ENCODE measurements around the gene OAS2.
"Not testable (repeated sequence)": the region's sequence is repeated elsewhere in the genome, so short reads cannot be mapped to it uniquely, and the experiment has no call there.

OAS2 gene

GRCh38 chr12:112948806-112949205 lies 29.5 kb upstream of the OAS2 start:
- H3K4me1 ChIP-seq (ENCODE audit: control insufficient read depth in 1 of 2, insufficient read depth in 2 of 2, low read length in 2 of 2): no peaks in the 10 kb centered on the region
- H3K9ac ChIP-seq (ENCODE audit: low read depth in 1 of 2, low read length in 2 of 2): no peak overlapping the region
- no peaks in the 10 kb centered on the region for H3K27me3 ChIP-seq (ENCODE audit: control insufficient read depth in 1 of 2, insufficient read depth in 2 of 2, low read length in 2 of 2)
- H3K9me3 ChIP-seq (ENCODE audit: control insufficient read depth in 1 of 2, low read length in 2 of 2): no peaks in the 10 kb centered on the region
- H3K4me3 ChIP-seq (ENCODE audit: low read depth in 1 of 2, low read length in 2 of 2): no peak overlapping the region
- H3K27ac ChIP-seq (ENCODE audit: low read depth, low read length): no peak overlapping the region
- H3K36me3 ChIP-seq (ENCODE audit: control insufficient read depth in 1 of 2, insufficient read depth in 2 of 2, low read length in 2 of 2): peaks cover 11 to 50% of the 10 kb centered on the region in 2 donors

GRCh38 chr12:112950701-112951100 lies 27.6 kb upstream of the OAS2 start:
- Histone ChIP-seq H3K9ac (ENCODE audit: low read depth in 1 of 2, low read length in 2 of 2) (no peak overlapping the region), H3K27me3 (ENCODE audit: control insufficient read depth in 1 of 2, insufficient read depth in 2 of 2, low read length in 2 of 2) (no peaks in the 10 kb centered on the region), H3K9me3 (ENCODE audit: control insufficient read depth in 1 of 2, low read length in 2 of 2) (no peaks in the 10 kb centered on the region), H3K4me1 (ENCODE audit: control insufficient read depth in 1 of 2, insufficient read depth in 2 of 2, low read length in 2 of 2) (no peaks in the 10 kb centered on the region), H3K27ac (ENCODE audit: low read depth, low read length) (no peak overlapping the region), H3K4me3 (ENCODE audit: low read depth in 1 of 2, low read length in 2 of 2) (no peak overlapping the region), H3K36me3 (ENCODE audit: control insufficient read depth in 1 of 2, insufficient read depth in 2 of 2, low read length in 2 of 2) (peaks cover 11 to 39% of the 10 kb centered on the region in 2 donors)

- H3K27ac ChIP-seq (ENCODE audit: low read depth, low read length); H3K27me3 ChIP-seq (ENCODE audit: control insufficient read depth in 1 of 2, insufficient read depth in 2 of 2, low read length in 2 of 2); H3K9ac ChIP-seq (ENCODE audit: low read depth in 1 of 2, low read length in 2 of 2): not testable (repeated sequence)
Measured at GRCh38 chr12:112957125-112957524, 21.2 kb upstream of the OAS2 start.

GRCh38 chr12:112961074-112961473 lies 17.2 kb upstream of the OAS2 start:
- peaks cover 24 to 53% of the 10 kb centered on the region in 2 donors for H3K36me3 ChIP-seq (ENCODE audit: control insufficient read depth in 1 of 2, insufficient read depth in 2 of 2, low read length in 2 of 2)
- no peaks in the 10 kb centered on the region for H3K9me3 ChIP-seq (ENCODE audit: control insufficient read depth in 1 of 2, low read length in 2 of 2)

More at GRCh38 chr12:112957125-112957524, 21.2 kb upstream of the OAS2 start:
- peaks cover 10 to 16% of the 10 kb centered on the region in 2 donors for H3K36me3 ChIP-seq (ENCODE audit: control insufficient read depth in 1 of 2, insufficient read depth in 2 of 2, low read length in 2 of 2)
- not testable (repeated sequence) for H3K4me1 ChIP-seq (ENCODE audit: control insufficient read depth in 1 of 2, insufficient read depth in 2 of 2, low read length in 2 of 2); H3K9me3 ChIP-seq (ENCODE audit: control insufficient read depth in 1 of 2, low read length in 2 of 2); H3K4me3 ChIP-seq (ENCODE audit: low read depth in 1 of 2, low read length in 2 of 2)

GRCh38 chr12:112961536-112961935 lies 16.8 kb upstream of the OAS2 start:
- H3K9ac ChIP-seq (ENCODE audit: low read depth in 1 of 2, low read length in 2 of 2): no peak overlapping the region
- H3K27me3 ChIP-seq (ENCODE audit: control insufficient read depth in 1 of 2, insufficient read depth in 2 of 2, low read length in 2 of 2): no peaks in the 10 kb centered on the region
- H3K4me3 ChIP-seq (ENCODE audit: low read depth in 1 of 2, low read length in 2 of 2): no peak overlapping the region
- no peak overlapping the region for H3K27ac ChIP-seq (ENCODE audit: low read depth, low read length)
- H3K4me1 ChIP-seq (ENCODE audit: control insufficient read depth in 1 of 2, insufficient read depth in 2 of 2, low read length in 2 of 2): no peaks in the 10 kb centered on the region
- H3K36me3 ChIP-seq (ENCODE audit: control insufficient read depth in 1 of 2, insufficient read depth in 2 of 2, low read length in 2 of 2): peaks cover 28 to 55% of the 10 kb centered on the region in 2 donors
- no peaks in the 10 kb centered on the region for H3K9me3 ChIP-seq (ENCODE audit: control insufficient read depth in 1 of 2, low read length in 2 of 2)

More at GRCh38 chr12:112961074-112961473, 17.2 kb upstream of the OAS2 start:
- H3K27ac ChIP-seq (ENCODE audit: low read depth, low read length): no peak overlapping the region
- no peak overlapping the region for H3K9ac ChIP-seq (ENCODE audit: low read depth in 1 of 2, low read length in 2 of 2)
- H3K27me3 ChIP-seq (ENCODE audit: control insufficient read depth in 1 of 2, insufficient read depth in 2 of 2, low read length in 2 of 2): no peaks in the 10 kb centered on the region
- H3K4me3 ChIP-seq (ENCODE audit: low read depth in 1 of 2, low read length in 2 of 2): no peak overlapping the region
- H3K4me1 ChIP-seq (ENCODE audit: control insufficient read depth in 1 of 2, insufficient read depth in 2 of 2, low read length in 2 of 2): no peaks in the 10 kb centered on the region

- H3K36me3 ChIP-seq (ENCODE audit: control insufficient read depth in 1 of 2, insufficient read depth in 2 of 2, low read length in 2 of 2): peaks cover 30 to 63% of the 10 kb centered on the region in 2 donors
- no peak overlapping the region for H3K9ac ChIP-seq (ENCODE audit: low read depth in 1 of 2, low read length in 2 of 2)
- H3K27ac ChIP-seq (ENCODE audit: low read depth, low read length): no peak overlapping the region
- no peaks in the 10 kb centered on the region for H3K4me1 ChIP-seq (ENCODE audit: control insufficient read depth in 1 of 2, insufficient read depth in 2 of 2, low read length in 2 of 2)
- no peaks in the 10 kb centered on the region for H3K27me3 ChIP-seq (ENCODE audit: control insufficient read depth in 1 of 2, insufficient read depth in 2 of 2, low read length in 2 of 2)
- H3K9me3 ChIP-seq (ENCODE audit: control insufficient read depth in 1 of 2, low read length in 2 of 2): no peaks in the 10 kb centered on the region
- H3K4me3 ChIP-seq (ENCODE audit: low read depth in 1 of 2, low read length in 2 of 2): no peak overlapping the region
Measured at GRCh38 chr12:112962561-112962960, 15.8 kb upstream of the OAS2 start.

GRCh38 chr12:112963227-112963861 lies 15.0 kb upstream of the OAS2 start:
- Histone ChIP-seq H3K36me3 (ENCODE audit: control insufficient read depth in 1 of 2, insufficient read depth in 2 of 2, low read length in 2 of 2) (peaks cover 31 to 68% of the 10 kb centered on the region in 2 donors), H3K9me3 (ENCODE audit: control insufficient read depth in 1 of 2, low read length in 2 of 2) (no peaks in the 10 kb centered on the region), H3K27ac (ENCODE audit: low read depth, low read length) (no peak overlapping the region), H3K27me3 (ENCODE audit: control insufficient read depth in 1 of 2, insufficient read depth in 2 of 2, low read length in 2 of 2) (no peaks in the 10 kb centered on the region), H3K4me3 (ENCODE audit: low read depth in 1 of 2, low read length in 2 of 2) (no peak overlapping the region), H3K9ac (ENCODE audit: low read depth in 1 of 2, low read length in 2 of 2) (no peak overlapping the region), H3K4me1 (ENCODE audit: control insufficient read depth in 1 of 2, insufficient read depth in 2 of 2, low read length in 2 of 2) (no peaks in the 10 kb centered on the region)

- H3K27me3 ChIP-seq (ENCODE audit: control insufficient read depth in 1 of 2, insufficient read depth in 2 of 2, low read length in 2 of 2): no peaks in the 10 kb centered on the region
- H3K4me1 ChIP-seq (ENCODE audit: control insufficient read depth in 1 of 2, insufficient read depth in 2 of 2, low read length in 2 of 2): no peaks in the 10 kb centered on the region
- H3K36me3 ChIP-seq (ENCODE audit: control insufficient read depth in 1 of 2, insufficient read depth in 2 of 2, low read length in 2 of 2): peaks cover 32 to 66% of the 10 kb centered on the region in 2 donors
- no peaks in the 10 kb centered on the region for H3K9me3 ChIP-seq (ENCODE audit: control insufficient read depth in 1 of 2, low read length in 2 of 2)
- H3K9ac ChIP-seq (ENCODE audit: low read depth in 1 of 2, low read length in 2 of 2): no peak overlapping the region
- H3K4me3 ChIP-seq (ENCODE audit: low read depth in 1 of 2, low read length in 2 of 2): no peak overlapping the region
- no peak overlapping the region for H3K27ac ChIP-seq (ENCODE audit: low read depth, low read length)
Measured at GRCh38 chr12:112964067-112964670, 14.2 kb upstream of the OAS2 start.

- no peak overlapping the region for H3K27ac ChIP-seq (ENCODE audit: low read depth, low read length)
- H3K27me3 ChIP-seq (ENCODE audit: control insufficient read depth in 1 of 2, insufficient read depth in 2 of 2, low read length in 2 of 2): no peaks in the 10 kb centered on the region
- H3K9me3 ChIP-seq (ENCODE audit: control insufficient read depth in 1 of 2, low read length in 2 of 2): no peaks in the 10 kb centered on the region
- no peak overlapping the region for H3K4me3 ChIP-seq (ENCODE audit: low read depth in 1 of 2, low read length in 2 of 2)
- peaks cover 39 to 74% of the 10 kb centered on the region in 2 donors for H3K36me3 ChIP-seq (ENCODE audit: control insufficient read depth in 1 of 2, insufficient read depth in 2 of 2, low read length in 2 of 2)
- H3K4me1 ChIP-seq (ENCODE audit: control insufficient read depth in 1 of 2, insufficient read depth in 2 of 2, low read length in 2 of 2): no peaks in the 10 kb centered on the region
- H3K9ac ChIP-seq (ENCODE audit: low read depth in 1 of 2, low read length in 2 of 2): no peak overlapping the region
Measured at GRCh38 chr12:112964915-112965314, 13.4 kb upstream of the OAS2 start.

GRCh38 chr12:112965643-112966042 lies 12.7 kb upstream of the OAS2 start:
- Histone ChIP-seq H3K27ac (ENCODE audit: low read depth, low read length) (no peak overlapping the region), H3K9me3 (ENCODE audit: control insufficient read depth in 1 of 2, low read length in 2 of 2) (no peaks in the 10 kb centered on the region), H3K36me3 (ENCODE audit: control insufficient read depth in 1 of 2, insufficient read depth in 2 of 2, low read length in 2 of 2) (peaks cover 43 to 77% of the 10 kb centered on the region in 2 donors), H3K4me1 (ENCODE audit: control insufficient read depth in 1 of 2, insufficient read depth in 2 of 2, low read length in 2 of 2) (no peaks in the 10 kb centered on the region), H3K27me3 (ENCODE audit: control insufficient read depth in 1 of 2, insufficient read depth in 2 of 2, low read length in 2 of 2) (no peaks in the 10 kb centered on the region), H3K4me3 (ENCODE audit: low read depth in 1 of 2, low read length in 2 of 2) (no peak overlapping the region), H3K9ac (ENCODE audit: low read depth in 1 of 2, low read length in 2 of 2) (no peak overlapping the region)

Data from duodenal mucosa (tissue), 2 donors.